Limb (tissue), 2 donors: ENCODE results near the gene ACCS.
A peak's percentile ranks its signal among the peaks of the same experiment; 100 is the strongest.

ENCODE experiments used
- DNase-seq, 2 donors: peaks; one replicate each; pipeline ENCODE4 v3.0.0-alpha.2; 2016; ENCODE audit errors: extremely low spot score in 2 of 2

Gene ACCS

GRCh38 chr11:44088871-44089270 lies 22.8 kb downstream of the ACCS start:
- no peak for DNase-seq

DNA sequence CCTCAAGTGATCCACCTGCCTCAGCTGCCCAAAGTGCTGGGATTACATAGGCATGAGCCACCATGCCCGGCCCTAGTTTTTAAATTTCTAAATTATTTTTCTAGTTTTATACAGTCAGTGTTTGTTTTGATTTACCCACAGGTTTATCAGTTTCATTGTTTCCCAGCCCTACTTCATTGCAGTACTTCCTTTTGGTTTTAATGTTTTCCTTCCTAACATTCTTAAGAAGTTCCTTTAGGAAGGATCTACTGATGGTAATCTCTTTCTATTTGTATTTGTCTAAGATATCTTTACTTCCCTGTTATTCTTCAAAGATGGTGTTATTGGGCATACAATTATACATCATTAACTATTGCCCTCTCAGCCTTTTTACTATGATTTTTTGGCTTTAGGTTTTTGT lies 24.5 kb downstream of the ACCS start:
- no peak for DNase-seq

DNA sequence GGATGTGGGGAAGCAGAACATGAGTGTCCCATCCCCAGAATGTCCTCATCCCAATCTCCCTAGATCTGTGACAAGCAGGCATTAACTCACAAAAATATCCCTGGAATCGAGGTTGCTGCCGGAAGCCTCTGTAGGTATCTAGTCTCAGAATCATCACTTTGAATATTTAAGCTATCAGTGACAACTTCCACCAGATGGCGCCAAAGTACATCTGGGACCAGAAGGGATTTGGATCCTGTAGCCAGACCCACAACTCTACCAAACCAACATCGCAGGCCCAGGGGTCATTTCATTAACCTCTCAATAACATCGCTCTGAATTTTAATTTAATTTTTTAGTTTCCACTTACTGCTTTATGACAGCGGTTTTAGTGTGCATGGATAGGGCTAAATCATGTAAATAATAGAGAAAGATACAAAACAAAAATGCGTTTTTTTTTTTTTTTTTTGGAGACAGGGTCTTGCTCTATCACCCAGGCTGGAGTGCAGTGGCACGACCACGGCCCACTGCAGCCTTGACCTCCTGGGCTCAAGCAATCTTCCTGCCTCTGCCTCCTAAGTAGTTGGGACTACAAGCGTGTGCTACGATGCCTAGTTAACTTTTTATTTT lies 28.3 kb downstream of the ACCS start:
- DNase-seq, result peak; percentile 80 to 82

DNA sequence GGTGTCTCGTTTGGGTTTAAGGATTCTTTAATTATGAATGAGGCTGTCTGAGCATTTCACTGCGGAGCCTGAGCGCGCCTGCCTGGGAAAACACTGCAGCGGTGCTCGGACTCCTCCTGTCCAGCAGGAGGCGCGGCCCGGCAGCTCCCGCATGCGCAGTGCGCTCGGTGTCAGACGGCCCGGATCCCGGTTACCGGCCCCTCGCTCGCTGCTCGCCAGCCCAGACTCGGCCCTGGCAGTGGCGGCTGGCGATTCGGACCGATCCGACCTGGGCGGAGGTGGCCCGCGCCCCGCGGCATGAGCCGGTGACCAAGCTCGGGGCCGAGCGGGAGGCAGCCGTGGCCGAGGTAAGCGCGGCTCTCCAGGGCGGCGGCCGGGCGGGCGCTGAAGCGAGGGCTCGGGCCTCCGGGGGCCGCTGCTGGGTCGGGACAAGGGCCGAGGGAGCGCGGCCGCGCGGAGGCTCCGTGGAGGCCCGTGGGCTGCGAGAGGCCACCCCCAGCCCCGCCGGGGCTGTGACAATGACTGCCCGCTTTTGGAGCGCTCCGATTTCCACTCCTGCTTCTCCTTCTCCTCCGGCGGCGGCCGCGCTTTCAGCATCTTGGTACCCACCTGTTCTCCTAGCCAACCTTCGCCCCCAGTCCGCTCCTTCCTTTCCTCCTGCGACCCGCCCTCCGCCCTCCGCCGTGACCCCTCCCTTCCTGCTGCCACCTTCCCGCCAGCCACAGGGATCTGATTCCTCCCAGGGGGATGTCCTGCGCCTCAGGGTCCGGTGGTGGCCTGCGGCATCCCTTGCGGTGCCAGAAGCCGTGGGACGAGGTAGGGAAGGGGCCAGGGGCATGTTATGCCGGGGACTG lies 29.7 kb downstream of the ACCS start, which contains the start of gene EXT2:
TSS of gene EXT2 (plus strand) at position 173 of the 854 bp plus-strand sequence. CDS start 12,035 bp downstream, outside the sequence.
- peak; percentile 88 to 90 for DNase-seq

DNA sequence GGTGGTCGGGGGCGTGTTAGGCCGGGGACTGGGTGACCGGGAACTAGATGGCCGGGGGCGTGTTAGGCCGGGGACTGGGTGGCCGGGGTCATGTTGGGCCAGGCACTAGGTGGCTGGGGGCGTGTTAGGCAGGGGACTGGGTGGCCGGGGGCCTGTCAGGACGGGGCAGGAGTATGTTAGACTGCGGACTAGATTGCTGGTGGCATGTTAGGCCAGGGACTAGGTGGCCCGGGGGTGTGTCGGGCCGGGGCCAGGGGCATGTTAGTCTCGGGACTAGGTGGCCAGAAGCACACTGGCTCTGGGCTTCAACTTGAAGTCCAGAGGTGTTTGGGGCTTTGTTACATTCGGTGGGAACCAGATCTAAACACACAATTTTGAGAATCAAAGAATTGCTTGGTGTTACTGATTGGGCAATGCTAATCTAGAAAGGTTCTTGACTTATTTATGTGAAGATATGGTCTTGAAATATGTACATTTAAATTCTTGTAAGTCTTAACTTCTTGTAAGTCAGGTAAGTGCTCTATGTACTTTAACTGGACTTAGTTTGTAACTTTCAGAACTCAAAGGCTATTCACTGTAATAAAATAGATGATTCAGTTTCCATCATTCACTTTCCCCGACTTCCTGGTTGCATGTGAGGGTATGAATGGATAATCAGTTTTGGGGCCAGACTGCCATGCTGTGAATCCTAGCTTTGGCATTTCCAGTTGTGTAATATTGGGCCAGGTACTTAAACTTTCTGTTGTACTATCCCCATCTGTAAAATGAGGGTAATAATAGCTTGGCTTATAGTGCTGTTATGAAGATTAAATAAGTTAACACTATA lies 30.5 kb downstream of the ACCS start:
- no peak for DNase-seq

DNA sequence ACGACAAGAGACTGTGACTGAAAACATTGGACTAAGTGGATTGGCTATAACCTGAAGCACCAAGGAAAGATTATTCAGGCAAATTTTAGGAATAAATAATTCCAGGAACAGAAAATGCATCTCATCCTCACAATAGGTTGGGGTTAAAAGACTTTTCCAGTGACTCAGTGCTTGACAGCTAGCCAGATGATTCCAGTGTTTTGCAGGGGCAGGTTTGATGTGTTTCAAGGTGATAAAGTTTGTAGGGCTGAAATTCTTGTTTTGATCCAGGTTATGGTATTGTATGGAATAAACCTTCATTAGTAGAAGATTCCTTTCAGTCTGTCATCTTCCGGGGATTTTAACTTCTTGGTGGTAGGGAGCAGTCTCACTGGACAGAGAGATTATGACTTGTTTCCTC lies 31.8 kb downstream of the ACCS start:
- no peak for DNase-seq

DNA sequence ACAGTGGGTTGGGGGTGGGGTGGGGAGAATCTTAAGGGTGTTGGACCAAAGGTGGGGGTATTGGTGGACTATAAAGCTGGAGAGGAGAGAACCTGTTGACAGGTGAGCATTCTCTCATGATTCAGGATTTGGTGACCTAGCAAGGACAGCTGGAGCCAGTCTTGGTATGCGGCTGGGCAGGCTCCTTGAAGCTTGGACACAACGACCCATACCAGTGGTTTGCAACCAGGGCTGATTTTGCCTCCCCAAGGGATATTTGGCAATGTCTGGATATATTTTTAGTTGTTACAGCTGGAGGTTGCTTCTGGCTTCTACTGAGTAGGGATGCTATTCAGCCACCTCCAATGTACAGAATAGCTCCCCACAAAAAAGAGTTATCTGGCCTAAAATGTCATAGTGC lies 35.0 kb downstream of the ACCS start:
- no peak for DNase-seq

GRCh38 chr11:44104481-44105294 lies 38.6 kb downstream of the ACCS start:
- DNase-seq, result no peak

GRCh38 chr11:44108260-44108659 lies 42.2 kb downstream of the ACCS start:
- DNase-seq, result no peak

DNA sequence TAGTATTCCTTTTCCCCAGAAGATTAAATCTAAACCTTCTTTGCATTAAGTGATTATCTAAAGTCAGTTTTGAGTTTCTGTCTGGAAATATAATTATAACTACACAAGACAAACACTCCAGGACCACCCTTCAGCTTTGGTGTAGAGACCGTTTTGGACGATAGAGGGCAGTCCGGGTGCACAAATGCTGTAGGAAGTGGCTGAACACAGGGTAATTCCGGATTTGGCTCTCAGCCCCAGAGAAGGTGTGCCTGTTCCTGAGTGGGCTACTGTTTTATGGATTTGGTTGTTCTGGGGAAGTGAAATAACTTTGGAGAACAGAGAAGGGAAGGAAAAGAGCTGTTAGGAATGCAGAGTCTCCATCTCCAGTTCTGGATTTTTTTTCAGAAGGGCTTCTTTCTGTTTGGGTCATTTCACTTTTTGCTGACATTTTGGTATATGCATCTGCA lies 44.2 kb downstream of the ACCS start:
- DNase-seq, result peak; percentile 65 to 77

DNA sequence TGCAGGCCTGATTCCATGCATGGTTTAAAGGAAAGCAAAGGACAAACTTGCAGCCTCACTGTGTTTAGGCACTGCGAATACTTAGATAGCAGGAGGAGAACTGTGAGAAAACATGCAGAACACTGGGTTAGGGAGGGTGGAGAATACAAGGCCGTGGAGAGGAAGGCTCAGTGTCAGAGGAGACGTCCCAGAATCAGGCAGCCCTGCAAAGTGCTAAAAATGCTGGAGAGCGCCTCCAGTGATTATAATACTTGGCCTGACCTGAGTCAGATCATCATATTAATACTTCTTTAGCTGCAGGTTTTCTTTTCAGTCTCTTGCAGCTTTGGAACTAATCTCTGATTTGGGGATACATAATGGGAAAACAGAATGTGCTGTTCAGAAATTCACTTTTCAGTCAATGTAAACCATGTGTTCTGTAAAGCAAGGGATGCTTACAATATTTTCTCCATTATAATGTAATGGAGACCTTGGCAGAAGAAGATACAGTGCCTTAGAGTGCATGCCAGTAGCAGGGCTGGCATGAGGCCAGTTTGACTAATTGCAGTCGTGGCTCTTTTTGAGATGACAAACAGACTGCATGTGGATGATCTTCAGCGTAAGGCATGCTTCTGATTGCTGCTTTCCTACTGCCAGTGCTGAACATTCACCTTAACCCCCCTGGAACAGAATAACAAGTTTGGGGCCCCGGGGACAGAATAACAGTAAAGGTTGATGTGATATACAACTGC lies 46.2 kb downstream of the ACCS start:
- peak; percentile 50 to 52 for DNase-seq

DNA sequence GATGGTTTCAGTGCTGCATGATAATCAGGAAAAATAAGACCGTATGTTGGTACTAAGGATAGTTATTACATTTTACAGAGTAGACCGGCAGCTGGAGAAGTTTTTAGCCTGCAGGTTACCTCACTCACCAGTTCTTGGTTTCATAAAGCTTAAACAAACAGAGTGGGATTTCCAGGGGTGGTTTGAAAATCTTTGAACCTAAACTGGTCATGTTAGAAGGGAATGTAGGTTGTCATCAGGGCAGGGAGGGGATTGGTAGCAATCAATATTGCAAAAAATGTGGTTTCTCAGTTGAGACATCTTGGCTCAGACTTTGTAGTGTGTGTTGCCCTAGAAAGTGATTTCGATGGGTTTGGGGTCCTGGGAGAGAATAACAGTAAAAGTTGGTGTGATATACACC lies 46.9 kb downstream of the ACCS start:
- no peak for DNase-seq

GRCh38 chr11:44113572-44113971 lies 47.5 kb downstream of the ACCS start:
- DNase-seq, result no peak

DNA sequence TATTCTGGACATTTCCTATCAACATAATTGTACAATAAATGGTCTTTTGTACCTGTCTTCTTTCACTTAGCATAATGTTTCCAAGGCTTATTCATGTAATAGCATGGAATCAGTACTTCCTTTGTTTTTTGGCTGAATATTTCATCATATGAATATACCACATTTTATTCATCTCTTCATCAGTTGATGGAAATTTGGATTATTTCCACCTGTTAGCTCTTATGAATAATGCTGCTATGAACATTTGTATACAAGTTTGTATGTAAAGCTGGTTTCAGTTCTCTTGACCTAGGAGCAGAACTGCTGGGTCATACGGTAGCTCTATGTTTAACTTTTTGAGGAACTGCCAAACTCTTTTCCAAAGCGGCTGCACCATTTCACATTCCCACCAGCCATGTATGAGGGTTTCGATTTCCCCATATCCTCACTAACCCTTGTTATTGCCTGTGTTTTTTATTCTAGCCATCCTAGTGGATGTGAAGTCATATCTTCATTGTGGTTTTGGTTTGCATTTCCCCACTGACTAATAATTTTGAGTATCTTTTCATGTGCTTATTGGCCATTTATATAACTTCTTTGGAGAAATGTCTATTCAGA lies 50.3 kb downstream of the ACCS start:
- no peak for DNase-seq

DNA sequence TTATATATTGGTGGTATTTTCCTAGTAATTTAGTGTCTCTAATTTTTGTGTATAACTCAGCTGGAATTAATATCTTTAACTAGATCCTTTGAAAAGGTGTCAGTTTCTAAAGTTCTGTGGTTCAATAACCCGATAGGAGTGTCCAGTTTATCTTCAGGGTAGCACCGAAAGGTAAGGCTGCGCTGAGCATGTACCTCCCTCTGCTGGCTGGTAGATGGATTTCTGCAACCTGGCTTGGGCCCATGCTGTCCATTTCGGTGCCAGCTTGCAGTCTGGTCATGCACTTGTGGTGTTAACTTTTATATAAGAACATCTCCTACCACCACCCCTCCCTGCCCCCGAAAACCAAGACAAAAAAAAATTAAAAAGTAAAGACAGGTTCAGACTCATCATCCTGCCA lies 54.1 kb downstream of the ACCS start:
- no peak for DNase-seq

DNA sequence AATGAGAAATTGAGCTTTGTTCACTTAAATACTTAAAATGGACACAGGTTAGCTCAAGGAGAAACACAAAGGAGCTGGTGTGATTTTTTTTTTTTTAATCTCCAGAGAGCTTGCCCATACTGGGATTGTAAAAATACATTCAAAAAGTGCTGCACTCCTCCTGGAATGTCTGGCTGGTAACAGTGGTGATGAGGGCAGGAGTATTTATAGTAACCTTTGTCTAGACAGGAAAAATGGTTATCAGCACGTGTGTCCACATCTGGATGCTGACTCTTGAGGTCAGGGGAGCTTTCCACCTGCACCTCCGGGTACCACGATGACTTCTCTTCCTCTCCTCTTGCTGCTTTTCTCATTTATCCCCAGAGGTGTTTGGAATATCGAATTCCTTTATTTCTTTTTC lies 59.5 kb downstream of the ACCS start:
- no peak for DNase-seq

DNA sequence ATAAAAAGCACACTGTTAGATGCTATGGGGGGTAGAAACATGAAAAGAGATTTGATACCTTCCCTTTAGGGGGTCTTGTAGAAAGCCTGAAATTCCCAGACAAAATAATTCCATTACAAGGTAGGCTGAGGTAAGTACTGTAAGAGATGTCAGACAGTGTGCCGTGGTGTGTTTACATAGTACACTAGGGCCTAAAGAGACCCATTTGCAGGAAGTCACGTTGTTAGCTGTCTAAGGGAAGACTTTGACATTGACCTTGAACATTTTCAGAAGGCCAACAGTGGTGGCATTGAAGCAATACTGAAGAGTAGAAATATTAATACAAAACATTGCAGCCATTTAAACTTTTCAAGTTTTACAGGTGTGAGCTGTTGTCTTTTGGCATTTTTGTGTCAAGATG lies 60.2 kb downstream of the ACCS start:
- no peak for DNase-seq

GRCh38 chr11:44127130-44127529 lies 61.1 kb downstream of the ACCS start:
- no peak for DNase-seq

- no peak for DNase-seq
Measured at GRCh38 chr11:44128729-44129128, 62.7 kb downstream of the ACCS start.

- no peak for DNase-seq
Measured at GRCh38 chr11:44130751-44131150, 64.7 kb downstream of the ACCS start.
